SK-N-SH (cell line): ENCODE measurements around the gene PTPRD.

ENCODE experiments used
- CTCF ChIP-seq: fragments of 200-600 bp; sonication (generic); IDR thresholded peaks from 2 replicates; pipeline ENCODE4 v1.6.1; 2017; ENCODE audit warnings: antibody characterized with exemption, mild to moderate bottlenecking, moderate library complexity
- GABPA ChIP-seq: IDR thresholded peaks from 2 replicates; pipeline ENCODE4 v1.4.0; 2012; ENCODE audit warnings: low read depth, mild to moderate bottlenecking
- GATA2 ChIP-seq: sonication (generic); formaldehyde crosslinking; IDR thresholded peaks from 2 replicates; pipeline ENCODE4 v1.5.0; 2020; ENCODE audit warnings: mild to moderate bottlenecking, missing genetic modification reagents
- MXI1 ChIP-seq: IDR thresholded peaks from 2 replicates; pipeline ENCODE4 v1.6.1; 2012; ENCODE audit warnings: mild to moderate bottlenecking, low read depth, low read length, improper control_type of control experiment
- REST ChIP-seq: IDR thresholded peaks from 2 replicates; pipeline ENCODE4 v1.6.1; 2012; ENCODE audit warnings: mild to moderate bottlenecking, low read depth, low read length, moderate library complexity
- RFX5 ChIP-seq: IDR thresholded peaks from 2 replicates; pipeline ENCODE4 v1.6.1; 2012; ENCODE audit warnings: mild to moderate bottlenecking, improper control_type of control experiment, low read length
- TAF1 ChIP-seq: IDR thresholded peaks from 2 replicates; pipeline ENCODE4 v1.6.1; 2012; ENCODE audit warnings: low read depth, mild to moderate bottlenecking, low read length, moderate library complexity, borderline replicate concordance

GRCh38 chr9:9492506-9492905, 1120.3 kb downstream of the PTPRD start:
- TF ChIP-seq GATA2 (CRISPR knock-in tag) (no peak), MXI1 (no peak), CTCF (no peak), REST (no peak), GABPA (no peak), RFX5 (no peak), TAF1 (no peak)
